ENCODE results near the gene CASK.

The CASK gene

GRCh38 chrX:41906515-41907187 lies 16.7 kb downstream of the CASK start:
- no peak for DNase-seq

- DNase-seq = no peak
Observed at GRCh38 chrX:41903544-41903943, 19.8 kb downstream of the CASK start.

GRCh38 chrX:41900321-41900720 lies 23.0 kb downstream of the CASK start:
- DNase-seq = no peak

DNA sequence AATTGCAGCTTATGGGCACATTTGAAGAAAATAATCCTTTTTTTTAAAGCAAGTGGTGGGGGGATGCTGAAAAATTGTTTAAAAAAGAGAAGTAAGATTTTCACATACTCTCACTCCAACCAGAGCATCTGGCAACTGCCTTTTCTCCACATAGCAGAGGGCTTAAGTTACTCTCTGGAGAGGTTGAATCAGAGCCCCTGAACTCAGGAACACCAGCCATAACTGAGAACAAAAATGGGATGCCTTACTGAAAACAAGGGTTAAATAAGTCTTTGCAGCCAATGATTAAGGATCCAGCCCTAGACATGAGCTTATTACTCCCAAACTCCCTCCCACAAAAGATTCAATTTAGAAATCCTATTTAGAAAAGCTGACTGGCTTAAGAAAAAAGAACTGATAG lies 27.5 kb downstream of the CASK start:
- peak; percentile 36 for DNase-seq

- DNase-seq = no peak
Observed at GRCh38 chrX:41890026-41890423, 33.3 kb downstream of the CASK start.

GRCh38 chrX:41889317-41890025 lies 33.9 kb downstream of the CASK start:
- DNase-seq = no peak

DNA sequence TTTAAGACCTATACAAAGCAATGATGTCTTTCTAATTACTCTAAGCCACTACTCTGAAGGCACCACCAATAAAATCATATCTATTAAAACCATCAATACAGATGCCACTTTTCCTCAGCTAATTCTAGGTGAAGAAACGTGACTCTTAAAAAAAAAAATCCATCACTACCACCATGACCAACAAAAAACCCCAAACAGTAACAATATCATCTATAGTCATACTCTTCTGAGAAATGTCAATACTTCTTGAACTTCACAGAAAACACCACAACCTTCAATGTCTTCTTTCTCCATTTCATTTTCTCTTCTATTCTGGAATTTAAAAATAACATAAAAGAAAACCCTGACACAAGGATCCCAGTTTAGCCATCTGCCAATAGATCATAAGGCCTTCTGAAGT lies 35.7 kb downstream of the CASK start:
- DNase-seq = no peak

GRCh38 chrX:41885724-41886123 lies 37.6 kb downstream of the CASK start:
- DNase-seq = no peak

GRCh38 chrX:41881166-41881565 lies 42.2 kb downstream of the CASK start:
- no peak for DNase-seq

DNA sequence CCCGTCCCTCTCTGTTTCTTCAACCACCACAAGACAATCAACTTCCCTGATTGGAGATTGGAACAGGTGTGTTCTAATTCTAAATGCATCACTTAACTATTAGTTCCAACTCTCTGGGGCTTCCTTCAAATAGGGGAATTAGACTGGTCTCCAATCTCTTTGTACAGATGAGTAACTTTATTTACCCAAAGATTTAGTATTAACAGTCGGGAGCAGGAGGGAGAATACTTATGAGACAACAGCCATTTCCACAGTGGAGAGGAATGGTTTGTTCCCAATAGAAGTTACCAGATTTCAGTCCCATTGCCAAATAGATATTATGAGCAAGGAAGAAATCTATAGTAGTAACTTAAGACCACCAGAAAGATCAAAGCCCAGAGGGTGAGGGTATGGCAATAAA lies 46.2 kb downstream of the CASK start:
- DNase-seq = no peak

DNA sequence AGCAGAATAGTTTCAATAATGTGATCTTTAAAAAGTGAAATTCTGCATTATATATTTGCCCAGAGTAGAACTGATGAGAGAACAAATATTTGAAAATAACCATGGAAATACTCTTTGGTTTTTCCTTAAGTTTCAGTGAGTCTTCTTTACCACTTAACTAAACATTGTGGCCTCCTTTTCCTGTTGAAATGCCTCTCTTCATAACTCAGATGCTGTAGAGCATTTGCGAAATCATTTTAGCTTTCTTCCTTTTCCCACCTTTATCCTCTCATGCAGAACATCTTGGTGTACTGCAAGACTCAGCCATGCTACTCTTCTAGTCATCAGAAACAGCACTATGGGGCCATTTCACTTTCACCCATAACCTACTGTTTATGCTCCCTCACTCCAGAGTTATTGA lies 48.2 kb downstream of the CASK start:
- no peak for DNase-seq

DNA sequence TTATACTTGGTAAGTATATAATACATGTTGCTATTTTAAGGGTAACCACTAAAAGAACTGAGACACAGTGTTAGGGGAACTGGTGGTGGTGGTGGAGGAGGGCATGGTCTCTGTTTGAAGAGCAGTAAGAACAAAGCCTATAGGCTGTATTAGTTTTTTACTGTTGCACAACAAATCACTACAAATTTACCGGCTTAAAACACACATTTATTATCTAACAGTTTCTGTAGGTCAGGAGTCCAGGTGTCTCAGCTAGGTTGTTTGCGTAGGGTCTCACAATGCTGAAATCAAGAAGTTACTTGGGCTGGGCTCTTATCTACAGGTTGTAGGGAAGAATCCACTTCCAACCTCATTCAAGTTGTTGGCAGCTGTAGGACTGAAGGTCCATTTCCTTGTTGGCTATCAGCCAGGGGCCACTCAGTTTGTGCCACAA lies 52.6 kb downstream of the CASK start:
- DNase-seq = no peak

- no peak for DNase-seq
Observed at GRCh38 chrX:41868392-41868977, 54.9 kb downstream of the CASK start.

GRCh38 chrX:41863343-41864203 lies 59.8 kb downstream of the CASK start:
- peak; percentile 34 for DNase-seq

DNA sequence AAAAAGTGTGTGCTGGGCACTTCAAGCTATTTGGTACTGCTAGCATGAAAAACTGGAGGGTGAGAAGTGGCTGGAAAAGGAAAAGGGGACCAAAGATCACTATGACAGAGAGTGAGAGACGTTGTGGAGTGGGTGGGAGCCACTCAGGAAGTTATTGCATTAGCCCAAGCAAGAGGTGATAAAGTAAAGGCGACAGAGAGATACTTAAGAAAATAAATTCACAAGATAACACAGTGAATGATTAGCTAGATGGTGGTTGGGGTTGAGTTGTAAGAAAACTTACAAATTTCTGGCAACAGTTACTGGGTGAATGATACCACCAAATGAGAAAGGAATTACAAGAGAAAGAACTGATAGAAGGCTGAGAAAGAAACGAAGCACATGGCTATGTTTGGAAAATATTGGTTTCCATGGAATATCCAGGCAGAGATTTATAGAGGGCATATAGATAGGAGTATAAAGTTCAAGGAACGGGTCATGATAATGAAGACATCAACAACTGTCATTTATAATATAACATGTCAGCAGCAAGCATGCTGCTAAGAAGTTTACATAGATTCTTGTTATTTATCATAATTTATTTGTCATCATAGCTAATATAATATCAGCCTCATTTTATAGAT lies 60.7 kb downstream of the CASK start:
- no peak for DNase-seq

DNA sequence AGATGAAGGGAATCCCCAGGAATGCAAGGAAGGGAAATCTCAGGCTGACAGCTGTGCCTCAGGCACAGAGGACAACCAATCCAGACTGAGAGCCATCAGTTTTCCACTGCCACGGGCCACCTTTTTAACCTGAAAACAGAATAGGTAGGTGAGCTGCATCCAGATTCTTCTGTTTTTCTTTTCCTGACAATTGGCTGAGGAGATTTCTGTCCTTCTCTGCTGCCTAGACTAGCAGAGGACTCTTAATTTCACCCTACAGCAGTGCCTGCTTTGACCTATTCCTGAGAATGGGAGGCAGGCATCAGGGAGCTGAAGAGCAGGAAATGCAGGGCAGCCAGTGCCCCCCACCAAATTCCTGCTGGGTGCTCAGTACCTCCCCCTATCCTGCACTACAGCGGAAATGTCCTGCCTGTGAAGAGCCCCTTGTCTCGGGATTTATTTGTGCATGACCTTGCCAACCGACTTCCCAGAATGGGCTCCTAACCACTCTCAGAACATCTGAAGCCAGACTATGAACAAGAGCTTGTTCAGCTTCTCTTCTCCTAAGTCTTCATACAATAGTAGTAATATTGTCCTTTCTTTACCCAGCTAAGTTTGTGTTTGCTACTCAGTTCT lies 65.1 kb downstream of the CASK start:
- no peak for DNase-seq

DNA sequence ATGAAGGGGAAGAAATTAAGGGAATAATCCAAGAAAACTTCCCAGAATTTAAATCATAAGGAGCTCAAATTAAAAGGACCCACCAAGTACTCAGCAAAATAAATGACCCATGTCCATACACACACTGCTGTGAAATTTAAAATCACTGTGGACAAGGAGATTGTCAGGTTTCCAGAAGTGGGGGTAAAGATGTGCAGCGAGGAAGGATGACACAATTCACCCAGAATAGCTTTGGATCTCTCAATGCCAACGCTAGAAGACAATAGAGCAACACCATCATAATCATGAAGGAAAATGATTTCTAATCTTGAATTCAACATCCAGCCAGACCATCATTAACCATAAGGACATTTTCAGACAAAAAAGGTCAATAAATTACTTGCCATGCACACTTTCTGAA lies 65.7 kb downstream of the CASK start:
- DNase-seq = no peak

DNA sequence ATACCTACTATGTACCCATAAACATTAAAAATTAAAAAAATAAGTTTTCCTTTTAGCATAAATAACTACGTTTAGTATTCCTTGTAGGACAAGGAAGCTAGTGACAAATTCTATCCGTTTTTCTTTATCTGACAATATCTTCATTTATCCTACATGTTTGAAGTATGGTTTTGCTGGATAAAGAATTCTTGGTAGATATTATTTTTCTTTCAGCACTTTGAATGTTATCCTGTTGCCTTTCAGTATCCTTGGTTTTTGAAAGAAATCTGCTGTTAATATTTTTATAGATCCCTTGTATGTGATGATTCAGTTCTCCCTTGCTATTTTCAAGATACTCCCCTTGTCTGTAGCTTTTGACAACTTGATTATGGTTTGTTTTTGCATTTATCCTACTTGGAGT lies 76.6 kb downstream of the CASK start:
- DNase-seq = no peak

- no peak for DNase-seq
Observed at GRCh38 chrX:41837270-41837944, 85.9 kb downstream of the CASK start.

- no peak for DNase-seq
Observed at GRCh38 chrX:41828826-41829225, 94.5 kb downstream of the CASK start.

DNA sequence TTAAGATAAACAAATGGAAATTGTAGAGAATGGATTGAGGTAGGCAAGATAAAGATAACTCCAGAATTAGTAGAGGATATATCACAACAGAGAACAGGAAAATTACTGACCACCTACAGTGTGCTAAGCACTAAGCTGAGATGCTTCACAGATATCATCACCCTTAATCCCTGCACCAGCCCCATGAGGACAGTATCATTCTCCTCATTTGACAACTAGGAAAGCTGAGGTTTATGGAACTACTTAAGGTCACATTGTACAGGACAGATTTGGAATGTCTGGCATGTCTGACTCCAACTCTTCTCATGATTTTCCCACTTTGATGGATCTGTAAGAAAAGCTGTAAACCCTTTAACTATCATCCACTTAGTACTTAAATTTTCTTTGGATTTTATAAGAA lies 95.5 kb downstream of the CASK start:
- peak; percentile 8 for DNase-seq

DNA sequence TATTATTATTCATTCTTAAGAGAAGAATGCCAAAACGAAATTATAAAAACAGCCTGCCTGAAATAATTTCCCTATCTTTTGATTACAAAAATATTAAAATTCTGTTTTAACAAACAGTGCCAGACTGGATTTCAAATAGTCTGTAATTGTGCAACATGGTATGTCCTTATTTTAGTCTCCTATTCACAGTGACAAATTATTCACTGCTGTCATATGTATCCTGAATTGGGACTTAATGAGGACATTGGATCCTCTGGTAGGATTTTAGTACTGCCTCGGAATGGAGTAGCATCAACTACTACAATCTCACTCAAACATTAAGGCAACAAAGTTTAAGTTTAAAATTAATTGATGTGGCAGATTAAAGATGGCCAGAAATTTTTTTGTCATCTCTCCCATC lies 97.6 kb downstream of the CASK start:
- no peak for DNase-seq

Measured in NCI-H82 (cell line).